ENCODE measurements around the gene ATP11A.
A peak's percentile ranks its signal among the peaks of the same experiment; 100 is the strongest.

Gene ATP11A

GRCh38 chr13:112764028-112764427, 74.2 kb downstream of the ATP11A start:
- no peak for DNase-seq

GRCh38 chr13:112764864-112765561, 75.2 kb downstream of the ATP11A start:
- no peak for DNase-seq

- no peak for DNase-seq
These were observed 75.9 kb downstream of the ATP11A start for GRCh38 chr13:112765731-112766130.

- DNase-seq = no peak
These were observed 76.5 kb downstream of the ATP11A start for GRCh38 chr13:112766336-112766735.

- peak in 1 of 5 experiments; percentile 13 for DNase-seq
These were observed 78.0 kb downstream of the ATP11A start for GRCh38 chr13:112767506-112768471.

GRCh38 chr13:112768795-112769481, 79.1 kb downstream of the ATP11A start:
- peak in 1 of 5 experiments; percentile 81 for DNase-seq

GRCh38 chr13:112769615-112770014, 79.8 kb downstream of the ATP11A start:
- DNase-seq = no peak

GRCh38 chr13:112770504-112770903, 80.7 kb downstream of the ATP11A start:
- DNase-seq = no peak

- DNase-seq = no peak
These were observed 81.5 kb downstream of the ATP11A start for GRCh38 chr13:112771139-112771876.

GRCh38 chr13:112771877-112772538, 82.2 kb downstream of the ATP11A start:
- no peak for DNase-seq

GRCh38 chr13:112772539-112772909, 82.7 kb downstream of the ATP11A start:
- DNase-seq = no peak

GRCh38 chr13:112772929-112773328, 83.1 kb downstream of the ATP11A start:
- DNase-seq = no peak

GRCh38 chr13:112773601-112774447, 84.0 kb downstream of the ATP11A start:
- no peak for DNase-seq

- DNase-seq = no peak
These were observed 84.6 kb downstream of the ATP11A start for GRCh38 chr13:112774448-112774792.

- no peak for DNase-seq
These were observed 85.2 kb downstream of the ATP11A start for GRCh38 chr13:112774829-112775565.

GRCh38 chr13:112775791-112776279, 86.0 kb downstream of the ATP11A start:
- DNase-seq = no peak

- DNase-seq = no peak
These were observed 86.5 kb downstream of the ATP11A start for GRCh38 chr13:112776354-112776753.

- no peak for DNase-seq
These were observed 87.1 kb downstream of the ATP11A start for GRCh38 chr13:112776971-112777370.

GRCh38 chr13:112777637-112778406, 88.0 kb downstream of the ATP11A start:
- no peak for DNase-seq

Data from T-helper 2 cell (primary cell).